Loucy (cell line): ENCODE data around the gene CCDC158.

ENCODE experiments used
- H2AFZ ChIP-seq: fragments of 200-600 bp; sonication (generic); 2 replicates; pipeline ENCODE4 v1.6.0; 2016; ENCODE audit warnings: antibody characterized with exemption, mild to moderate bottlenecking, low read length, moderate library complexity
- H3F3A ChIP-seq: fragments of 200-600 bp; 2 replicates; pipeline ENCODE4 v1.6.0; 2016; ENCODE audit warnings: antibody characterized with exemption, low read depth, mild to moderate bottlenecking
- H3K27me3 ChIP-seq: fragments of 200-600 bp; sonication (generic); 2 replicates; pipeline ENCODE4 v1.6.1; 2014; ENCODE audit warnings: low read length, mild to moderate bottlenecking; ENCODE audit not compliant: insufficient read depth, poor library complexity, severe bottlenecking
- H3K36me3 ChIP-seq: fragments of 200-600 bp; sonication (generic); 2 replicates; pipeline ENCODE4 v1.6.1; 2016; ENCODE audit warnings: low read length; ENCODE audit not compliant: insufficient read depth
- H3K4me1 ChIP-seq: fragments of 200-600 bp; sonication (generic); 2 replicates; pipeline ENCODE4 v1.5.1; 2014; ENCODE audit warnings: low read length, mild to moderate bottlenecking; ENCODE audit not compliant: insufficient read depth, poor library complexity, severe bottlenecking
- H3K4me2 ChIP-seq: fragments of 200-600 bp; sonication (generic); 2 replicates; pipeline ENCODE4 v1.6.0; 2014; ENCODE audit warnings: antibody characterized with exemption, low read length, low read depth, mild to moderate bottlenecking; ENCODE audit not compliant: poor library complexity, severe bottlenecking
- H3K4me3 ChIP-seq: fragments of 200-600 bp; sonication (generic); 2 replicates; pipeline ENCODE4 v1.5.1; 2014; ENCODE audit warnings: low read length, mild to moderate bottlenecking, mixed read lengths; ENCODE audit not compliant: poor library complexity, severe bottlenecking
- H3K79me2 ChIP-seq: fragments of 200-600 bp; sonication (generic); 2 replicates; pipeline ENCODE4 v1.6.1; 2014; ENCODE audit warnings: low read length; ENCODE audit not compliant: insufficient read depth
- H3K9ac ChIP-seq: fragments of 200-600 bp; sonication (generic); 2 replicates; pipeline ENCODE4 v1.6.0; 2014; ENCODE audit warnings: mild to moderate bottlenecking, low read depth, low read length, moderate library complexity; ENCODE audit not compliant: poor library complexity, severe bottlenecking
- H3K9me2 ChIP-seq: fragments of 200-600 bp; sonication (generic); replicated peaks from 2 replicates; pipeline ENCODE4 v1.6.1; 2016; ENCODE audit warnings: low read depth, low read length, mixed read lengths
- H3K9me3 ChIP-seq: fragments of 200-600 bp; sonication (generic); 2 replicates; pipeline ENCODE4 v1.6.1; 2014; ENCODE audit warnings: mild to moderate bottlenecking, antibody characterized with exemption, low read length, low read depth; ENCODE audit not compliant: insufficient read depth
- H4K20me1 ChIP-seq: fragments of 200-600 bp; sonication (generic); 2 replicates; pipeline ENCODE4 v1.6.0; 2014; ENCODE audit warnings: antibody characterized with exemption, low read length, mild to moderate bottlenecking; ENCODE audit not compliant: insufficient read depth, poor library complexity, severe bottlenecking
- EZH2phosphoT487 ChIP-seq: fragments of 200-600 bp; IDR thresholded peaks from 2 replicates; pipeline ENCODE4 v1.6.1; 2018; ENCODE audit warnings: antibody characterized with exemption, mild to moderate bottlenecking, moderate library complexity, borderline replicate concordance
- TF ChIP-seq, protein P1 (sequence below): fragments of 200-600 bp; sonication (generic); conservative IDR thresholded peaks from 2 replicates; pipeline ENCODE4 v1.5.1; 2014; ENCODE audit warnings: mild to moderate bottlenecking, antibody characterized with exemption, low read length

The CCDC158 gene

DNA sequence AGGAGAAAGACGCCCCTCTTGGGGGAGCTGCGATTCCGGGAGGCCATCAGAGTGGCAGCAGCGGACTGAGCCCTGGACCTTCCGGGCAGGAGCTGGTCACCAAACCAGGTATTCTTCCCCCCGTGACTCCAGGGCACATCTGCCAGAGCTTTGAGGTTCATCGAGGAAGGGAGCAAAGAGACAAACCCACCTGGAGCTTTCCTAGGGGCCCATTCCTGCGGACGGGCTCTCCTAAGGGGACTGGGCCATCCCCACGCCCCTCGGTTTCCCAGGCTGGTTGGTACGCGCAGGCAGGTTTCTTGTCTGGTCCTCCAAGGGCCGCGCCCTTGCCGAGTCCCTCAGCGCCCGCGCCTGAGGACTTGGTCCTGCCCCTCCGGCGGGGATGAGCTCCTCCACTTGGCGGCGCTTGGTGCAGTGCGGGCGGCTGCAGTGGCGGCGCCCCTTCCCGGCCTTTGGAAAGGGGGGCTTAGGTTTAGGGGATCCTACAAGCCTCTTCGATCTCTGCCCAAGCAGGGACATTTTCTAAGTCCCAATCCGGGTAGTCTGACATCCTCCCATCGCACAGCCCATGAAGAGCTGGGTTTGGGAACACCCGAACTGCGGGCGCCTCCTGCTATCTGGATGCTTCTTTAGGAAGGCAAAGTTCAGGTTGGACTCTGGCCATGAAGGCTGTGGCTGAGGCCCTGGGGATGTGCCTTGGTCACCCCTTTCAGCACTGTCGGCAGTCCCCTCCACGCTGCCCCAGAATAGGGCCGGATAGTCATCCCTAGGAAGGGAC, 113.9 kb downstream of the CCDC158 start:
- H2AFZ ChIP-seq, result peak overlapping the region; percentile 94
- H3F3A ChIP-seq, result peaks cover 4% of the 10 kb centered on the region; the same call in 1 of the 2 replicates
- peaks cover 55% of the 10 kb centered on the region for H3K79me2 ChIP-seq
- peak overlapping the region; percentile 97 for H3K4me3 ChIP-seq
- H3K4me2 ChIP-seq, result peak overlapping the region; percentile 86
- no peaks in the 10 kb centered on the region for H3K9me2 ChIP-seq
- H3K9ac ChIP-seq, result peak overlapping the region; percentile 90
- TF ChIP-seq EZH2phosphoT487, result no peak
- TF ChIP-seq, protein P1, sequence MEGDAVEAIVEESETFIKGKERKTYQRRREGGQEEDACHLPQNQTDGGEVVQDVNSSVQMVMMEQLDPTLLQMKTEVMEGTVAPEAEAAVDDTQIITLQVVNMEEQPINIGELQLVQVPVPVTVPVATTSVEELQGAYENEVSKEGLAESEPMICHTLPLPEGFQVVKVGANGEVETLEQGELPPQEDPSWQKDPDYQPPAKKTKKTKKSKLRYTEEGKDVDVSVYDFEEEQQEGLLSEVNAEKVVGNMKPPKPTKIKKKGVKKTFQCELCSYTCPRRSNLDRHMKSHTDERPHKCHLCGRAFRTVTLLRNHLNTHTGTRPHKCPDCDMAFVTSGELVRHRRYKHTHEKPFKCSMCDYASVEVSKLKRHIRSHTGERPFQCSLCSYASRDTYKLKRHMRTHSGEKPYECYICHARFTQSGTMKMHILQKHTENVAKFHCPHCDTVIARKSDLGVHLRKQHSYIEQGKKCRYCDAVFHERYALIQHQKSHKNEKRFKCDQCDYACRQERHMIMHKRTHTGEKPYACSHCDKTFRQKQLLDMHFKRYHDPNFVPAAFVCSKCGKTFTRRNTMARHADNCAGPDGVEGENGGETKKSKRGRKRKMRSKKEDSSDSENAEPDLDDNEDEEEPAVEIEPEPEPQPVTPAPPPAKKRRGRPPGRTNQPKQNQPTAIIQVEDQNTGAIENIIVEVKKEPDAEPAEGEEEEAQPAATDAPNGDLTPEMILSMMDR, result peak; percentile 57
- no peaks in the 10 kb centered on the region for H3K36me3 ChIP-seq
- H3K9me3 ChIP-seq, result no peaks in the 10 kb centered on the region
- H4K20me1 ChIP-seq, result peaks cover 7% of the 10 kb centered on the region
- H3K4me1 ChIP-seq, result peaks cover 64% of the 10 kb centered on the region
- H3K27me3 ChIP-seq, result no peaks in the 10 kb centered on the region

- Histone ChIP-seq H3K36me3 (no peaks in the 10 kb centered on the region), H3K9ac (peak within 1 kb of the TSS; percentile 90), H3K9me3 (no peaks in the 10 kb centered on the region), H3K79me2 (peaks cover 55% of the 10 kb centered on the region), H3K27me3 (no peaks in the 10 kb centered on the region), H4K20me1 (peaks cover 7% of the 10 kb centered on the region), H3K9me2 (no peaks in the 10 kb centered on the region), H3K4me1 (peaks cover 65% of the 10 kb centered on the region), H3F3A (peaks cover 9% of the 10 kb centered on the region), H2AFZ (peak within 1 kb of the TSS; percentile 94), H3K4me3 (peak within 1 kb of the TSS; percentile 97), H3K4me2 (peak within 1 kb of the TSS; percentile 86)
- TF ChIP-seq, protein P1, result no peak
- TF ChIP-seq EZH2phosphoT487, result no peak
Observed at GRCh38 chr4:76305971-76306881, 114.7 kb downstream of the CCDC158 start, which contains the start of gene STBD1. TSS of gene STBD1 (plus strand) at chr4:76306733. CDS start at chr4:76306770, 37 bp downstream.

DNA sequence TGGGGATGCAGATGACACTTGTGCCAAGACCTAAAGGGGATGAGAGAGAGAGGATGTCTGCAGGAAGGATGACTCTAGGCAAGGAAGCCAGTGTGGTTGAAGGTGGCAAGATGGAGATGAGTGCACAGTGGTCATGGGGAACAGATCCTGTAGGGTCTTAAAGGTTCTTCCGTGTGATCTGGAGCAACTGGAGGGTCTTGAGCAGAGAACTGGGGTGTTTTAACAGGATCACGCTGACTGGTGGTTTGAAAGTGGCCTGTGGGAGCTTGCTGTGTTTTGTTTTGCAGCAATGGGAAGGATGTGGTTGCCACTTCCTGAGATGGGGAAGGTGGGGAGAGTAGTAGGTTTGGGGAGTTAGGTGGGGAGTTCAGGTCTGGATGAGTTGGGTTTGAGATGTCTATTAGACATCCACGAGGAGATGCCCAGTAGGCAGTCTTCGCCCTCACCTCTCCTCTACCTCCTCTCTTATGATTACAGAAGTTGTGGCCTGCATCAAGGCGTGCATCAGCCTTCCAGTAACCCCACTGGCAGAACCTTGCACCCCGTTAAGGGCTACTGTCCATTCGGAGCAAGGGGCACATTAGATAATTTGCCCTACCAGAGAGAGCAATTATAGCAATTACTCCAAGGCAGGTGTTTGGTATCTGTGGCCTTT, 115.8 kb downstream of the CCDC158 start:
- Histone ChIP-seq H3K4me2 (peak overlapping the region; percentile 86), H3K9me2 (no peaks in the 10 kb centered on the region), H2AFZ (no peak overlapping the region), H3K9me3 (no peaks in the 10 kb centered on the region), H3K36me3 (no peaks in the 10 kb centered on the region), H3F3A (peaks cover 18% of the 10 kb centered on the region), H3K4me1 (peaks cover 76% of the 10 kb centered on the region), H3K4me3 (peak overlapping the region; percentile 97), H3K27me3 (no peaks in the 10 kb centered on the region), H4K20me1 (peaks cover 7% of the 10 kb centered on the region), H3K9ac (peak overlapping the region; percentile 90), H3K79me2 (peaks cover 55% of the 10 kb centered on the region)
- TF ChIP-seq EZH2phosphoT487, result no peak
- TF ChIP-seq, protein P1, result no peak
